Left lung (tissue), 10 donors: ENCODE results near the gene PTPRN2. TPM values are rescaled to one million over a fixed set of nuclear protein-coding genes. Genes with fewer than 3 reads are reported as not detected.

Experiments used
- ATAC-seq: fragments of 200-7000 bp; cut with Tn5 transposase; one replicate; pipeline ENCODE4 v1.9.1; 2020; ENCODE audit warnings: moderate library complexity
- DNase-seq, 4 donors: peaks; one replicate each; pipeline ENCODE4 v3.0.0-alpha.2; 2013 to 2020
- H3K27ac ChIP-seq, 2 donors: fragments of 200-600 bp; sonication (generic) in 1 of 2; one replicate each; pipeline versions ENCODE4 v1.5.0 to v1.8.0; 2020 to 2021
- H3K27me3 ChIP-seq, 2 donors: fragments of 200-600 bp; sonication (generic) in 1 of 2; one replicate each; pipeline versions ENCODE4 v1.5.0 to v1.8.0; 2020 to 2021
- H3K36me3 ChIP-seq, 2 donors: fragments of 200-600 bp; sonication (generic) in 1 of 2; one replicate each; pipeline versions ENCODE4 v1.5.0 to v1.8.0; 2020 to 2021
- H3K4me1 ChIP-seq, 2 donors: fragments of 200-600 bp; one replicate each; pipeline ENCODE4 v1.8.0; 2021
- H3K4me3 ChIP-seq, 2 donors: fragments of 200-600 bp; sonication (generic) in 1 of 2; one replicate each; pipeline versions ENCODE4 v1.5.0 to v1.8.0; 2020 to 2021; ENCODE audit warnings: mild to moderate bottlenecking in 1 of 2
- H3K9me3 ChIP-seq, 2 donors: fragments of 200-600 bp; sonication (generic) in 1 of 2; one replicate each; pipeline versions ENCODE4 v1.5.0 to v1.8.0; 2020 to 2021
- CTCF ChIP-seq, 2 donors: fragments of 200-600 bp; sonication (generic) in 1 of 2; IDR thresholded peaks; one replicate each; pipeline versions ENCODE4 v1.5.0 to v1.8.0; 2021; ENCODE audit warnings: antibody characterized with exemption in 2 of 2
- intact Hi-C, 2 donors: fragments of 100-400 bp; cut with DNase I; formaldehyde crosslinking; loops; one replicate each; pipeline versions ENCODE4 v1.11.2 to v1.14.2; 2022
- polyA plus RNA-seq, 6 donors: library from polyadenylated mRNA; unstranded; fragments of 120-200 nt; gene quantifications; one replicate each; pipeline ENCODE4 v1.2.1, GENCODE V29; 2013; ENCODE audit not compliant: insufficient read length in 6 of 6
- total RNA-seq, 2 donors: library from RNA; stranded (reverse); fragmentation: NEBNext Ultra II Directional; extraction: Animal tissue kit (Norgen Biotek cat#: 25700); gene quantifications; one replicate each; pipeline ENCODE4 v1.2.1, GENCODE V29; 2021
- donor health status: DM: no; HTN: yes; CAD: no.
- donor health status: DM: no; HTN: no; CAD: no.

Gene PTPRN2
- total and polyA plus RNA-seq, 8 donors = 4.0 to 7.8 (median 6.8) TPM

- ATAC-seq (no peak), DNase-seq (no peak)
- H3K4me1 ChIP-seq = no peaks in the 10 kb centered on the region
- no peak overlapping the region for H3K4me3 ChIP-seq
- no peak overlapping the region for H3K27ac ChIP-seq
- no peak for TF ChIP-seq CTCF (IDR thresholded peaks at IDR 0.05)
- H3K27me3 ChIP-seq = peaks cover 0 to 18% of the 10 kb centered on the region in 2 donors
- no peaks in the 10 kb centered on the region for H3K36me3 ChIP-seq
- H3K9me3 ChIP-seq = no peaks in the 10 kb centered on the region
- intact Hi-C loops = no loop called here
Observed at GRCh38 chr7:158448430-158449100, 139.1 kb downstream of the PTPRN2 start.

GRCh38 chr7:158447506-158448171 is 140.0 kb downstream of the PTPRN2 start:
- no peaks in the 10 kb centered on the region for H3K36me3 ChIP-seq
- no peaks in the 10 kb centered on the region for H3K4me1 ChIP-seq
- H3K27ac ChIP-seq = no peak overlapping the region
- ATAC-seq (no peak), DNase-seq (no peak)
- no peak for TF ChIP-seq CTCF (IDR thresholded peaks at IDR 0.05)
- H3K4me3 ChIP-seq = no peak overlapping the region
- intact Hi-C loops = no loop called here
- H3K27me3 ChIP-seq = peaks cover 0 to 18% of the 10 kb centered on the region in 2 donors
- no peaks in the 10 kb centered on the region for H3K9me3 ChIP-seq

GRCh38 chr7:158447151-158447505 is 140.5 kb downstream of the PTPRN2 start:
- Histone ChIP-seq H3K4me1 (no peaks in the 10 kb centered on the region), H3K4me3 (no peak overlapping the region), H3K9me3 (no peaks in the 10 kb centered on the region), H3K27me3 (peaks cover 0 to 18% of the 10 kb centered on the region in 2 donors), H3K27ac (no peak overlapping the region), H3K36me3 (no peaks in the 10 kb centered on the region)
- DNase-seq (peak in 1 of 4 donors; percentile 2), ATAC-seq (no peak)
- no peak for TF ChIP-seq CTCF (IDR thresholded peaks at IDR 0.05)
- intact Hi-C loops = no loop called here

- intact Hi-C loops = no loop called here
- no peaks in the 10 kb centered on the region for H3K36me3 ChIP-seq
- H3K4me1 ChIP-seq = no peaks in the 10 kb centered on the region
- TF ChIP-seq CTCF (IDR thresholded peaks at IDR 0.05) = no peak
- ATAC-seq (no peak), DNase-seq (no peak)
- no peak overlapping the region for H3K27ac ChIP-seq
- peaks cover 0 to 18% of the 10 kb centered on the region in 2 donors for H3K27me3 ChIP-seq
- no peaks in the 10 kb centered on the region for H3K9me3 ChIP-seq
- no peak overlapping the region for H3K4me3 ChIP-seq
Observed at GRCh38 chr7:158446706-158447105, 140.9 kb downstream of the PTPRN2 start.

GRCh38 chr7:158446281-158446680 is 141.3 kb downstream of the PTPRN2 start:
- ATAC-seq = no peak
- no peaks in the 10 kb centered on the region for H3K9me3 ChIP-seq
- no peaks in the 10 kb centered on the region for H3K4me1 ChIP-seq
- no peak overlapping the region for H3K4me3 ChIP-seq
- intact Hi-C loops = no loop called here
- H3K27ac ChIP-seq = no peak overlapping the region
- no peaks in the 10 kb centered on the region for H3K36me3 ChIP-seq
- TF ChIP-seq CTCF (IDR thresholded peaks at IDR 0.05) = no peak
- peaks cover 0 to 18% of the 10 kb centered on the region in 2 donors for H3K27me3 ChIP-seq
- DNase-seq = no peak
